ENCODE results near the gene SGSM1. TPM values are rescaled to one million over a fixed set of nuclear protein-coding genes. Genes with fewer than 3 reads are reported as not detected.

The SGSM1 gene
- total and polyA plus RNA-seq, 12 donors: 1.1 to 14.3 (median 7.8) TPM

GRCh38 chr22:24942301-24942700 lies 136.3 kb downstream of the SGSM1 start:
- ATAC-seq: no peak
- H3K27ac ChIP-seq: no peak overlapping the region

GRCh38 chr22:24944217-24944937 lies 138.4 kb downstream of the SGSM1 start:
- intact Hi-C loops (cut with DNase I): no loop called here
- no peak overlapping the region for H3K27ac ChIP-seq
- TF ChIP-seq CTCF (IDR thresholded peaks at IDR 0.05): no peak
- H3K4me1 ChIP-seq: no peaks in the 10 kb centered on the region
- no peaks in the 10 kb centered on the region for H3K9me3 ChIP-seq
- DNase-seq (no peak), ATAC-seq (no peak)
- no peaks in the 10 kb centered on the region for H3K36me3 ChIP-seq
- WGBS, 2 donors: 93% methylated on average over 10 of the region's 10 CpGs
- peaks cover 0 to 8% (median 0%) of the 10 kb centered on the region in 7 donors for H3K27me3 ChIP-seq
- H3K4me3 ChIP-seq: no peak overlapping the region

More at GRCh38 chr22:24942301-24942700, 136.3 kb downstream of the SGSM1 start:
- Histone ChIP-seq H3K27me3 (peaks cover 0 to 4% (median 0%) of the 10 kb centered on the region in 7 donors), H3K36me3 (no peaks in the 10 kb centered on the region), H3K9me3 (no peaks in the 10 kb centered on the region), H3K4me3 (no peak overlapping the region), H3K4me1 (no peaks in the 10 kb centered on the region)
- 86 to 94% methylated on average over 3 of the region's 3 CpGs for WGBS, 2 donors
- no peak for TF ChIP-seq CTCF (IDR thresholded peaks at IDR 0.05)
- no peak for DNase-seq
- intact Hi-C loops (cut with DNase I): no loop called here

- Histone ChIP-seq H3K27me3 (peaks cover 0 to 8% (median 0%) of the 10 kb centered on the region in 7 donors), H3K9me3 (no peaks in the 10 kb centered on the region), H3K4me3 (no peak overlapping the region), H3K27ac (no peak overlapping the region), H3K36me3 (no peaks in the 10 kb centered on the region), H3K4me1 (peaks cover 0 to 7% (median 0%) of the 10 kb centered on the region in 9 donors)
- intact Hi-C loops (cut with DNase I): no loop called here
- WGBS, 2 donors: 95 to 96% methylated on average over 4 of the region's 4 CpGs
- no peak for TF ChIP-seq CTCF (IDR thresholded peaks at IDR 0.05)
- DNase-seq: no peak
- ATAC-seq: no peak
Observed at GRCh38 chr22:24945430-24945829, 139.4 kb downstream of the SGSM1 start.

DNA sequence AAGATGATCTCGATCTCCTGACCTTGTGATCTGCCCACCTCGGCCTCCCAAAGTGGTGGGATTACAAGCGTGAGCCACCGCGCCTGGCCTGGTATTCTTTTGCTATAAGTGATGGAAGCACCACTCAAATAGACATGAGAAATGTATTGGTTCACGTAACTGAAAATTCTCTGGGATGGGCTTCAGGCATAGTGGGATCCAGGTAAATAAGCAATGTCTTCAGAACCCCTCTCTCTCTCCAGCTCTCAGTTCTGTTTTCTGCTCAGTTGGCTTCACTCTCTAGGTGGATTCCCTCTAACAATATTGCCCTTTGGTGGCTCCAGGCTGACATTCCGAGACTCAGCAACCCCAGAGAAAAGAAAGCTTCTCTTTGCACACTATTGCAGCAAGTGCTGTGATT lies 141.4 kb downstream of the SGSM1 start:
- ATAC-seq (no peak), DNase-seq (no peak)
- H3K4me3 ChIP-seq: no peak overlapping the region
- H3K4me1 ChIP-seq: peaks cover 0 to 14% (median 4%) of the 10 kb centered on the region in 9 donors
- WGBS, 2 donors: 88 to 95% methylated on average over 7 of the region's 7 CpGs
- H3K36me3 ChIP-seq: no peaks in the 10 kb centered on the region
- no peaks in the 10 kb centered on the region for H3K9me3 ChIP-seq
- H3K27me3 ChIP-seq: peaks cover 0 to 11% (median 0%) of the 10 kb centered on the region in 7 donors
- TF ChIP-seq CTCF (IDR thresholded peaks at IDR 0.05): no peak
- intact Hi-C loops (cut with DNase I): no loop called here
- H3K27ac ChIP-seq: no peak overlapping the region

Measured in heart right ventricle (tissue), 16 donors.